Breast epithelium (tissue), 3 donors: ENCODE measurements around the gene IGF2.

Source experiments
- CTCF ChIP-seq, 3 donors: fragments of 450-650 bp; IDR thresholded peaks; one replicate each; pipeline ENCODE4 v1.5.1; 2016 to 2017; ENCODE audit warnings: antibody characterized with exemption in 3 of 3, mild to moderate bottlenecking in 3 of 3, moderate library complexity in 3 of 3
- POLR2AphosphoS5 ChIP-seq, 3 donors: sonication (generic); formaldehyde crosslinking; IDR thresholded peaks; one replicate each; pipeline ENCODE4 v1.6.1; 2017; ENCODE audit warnings: antibody characterized with exemption in 3 of 3

- TF ChIP-seq CTCF (IDR thresholded peaks at IDR 0.05) (no peak), POLR2AphosphoS5 (IDR thresholded peaks at IDR 0.05) (no peak)
Measured at GRCh38 chr11:2173150-2173693, 34.0 kb upstream of the IGF2 start.
